ENCODE results near the gene OGFOD1.

DNA sequence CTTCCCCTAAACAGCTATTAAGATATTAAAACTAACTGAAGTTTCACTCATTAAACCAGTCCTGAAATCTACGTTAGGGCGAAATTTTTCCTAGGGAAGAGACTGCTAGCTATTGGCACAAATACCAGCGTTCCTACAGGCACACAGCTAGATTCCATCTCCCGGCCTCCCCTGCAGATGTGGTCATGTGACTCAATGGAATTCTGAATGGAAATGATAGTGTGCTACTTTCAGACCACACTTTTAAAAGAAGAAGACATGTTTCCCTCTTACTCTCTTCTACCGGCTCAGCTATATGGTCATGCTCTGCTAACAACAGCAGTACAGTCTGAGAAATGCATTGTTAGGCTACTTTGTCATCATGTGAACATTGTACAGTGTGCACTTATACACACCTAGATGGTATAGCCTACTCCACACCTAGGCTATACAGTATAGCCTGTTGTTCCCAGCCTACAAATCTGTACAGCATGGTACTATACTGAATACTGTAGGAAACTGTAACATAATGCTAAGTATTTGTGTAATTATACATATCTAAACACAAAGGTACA is 31.4 kb downstream of the OGFOD1 start:
- TF ChIP-seq CTCF (IDR thresholded peaks at IDR 0.05) (no peak), POLR2AphosphoS5 (IDR thresholded peaks at IDR 0.05; ENCODE audit: low read depth, low read length) (no peak), REST (IDR thresholded peaks at IDR 0.05; ENCODE audit: insufficient read depth in 1 of 2, low read depth in 2 of 2, low read length in 1 of 2) (no peak)
